ENCODE results near the gene C1QTNF9B.

DNA sequence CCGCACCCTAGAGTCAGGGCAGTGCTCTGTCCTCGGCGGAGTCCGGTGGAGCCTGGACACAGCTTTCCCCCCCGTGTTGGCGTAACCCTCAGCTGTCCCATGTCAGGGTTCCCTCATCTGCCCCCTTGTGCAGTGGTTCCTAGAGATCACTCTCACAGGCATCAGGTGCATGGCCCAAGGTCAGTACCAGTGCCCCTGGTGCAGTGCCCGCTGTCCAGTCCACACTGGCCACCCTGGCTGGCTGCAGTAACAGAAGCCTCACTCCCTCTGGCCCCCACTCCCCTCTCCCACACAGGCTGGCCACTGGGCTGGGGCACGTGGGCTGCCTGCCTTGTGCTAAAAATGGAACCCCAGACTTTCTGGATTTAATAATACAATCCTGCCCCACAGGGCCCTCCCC is 49.6 kb upstream of the C1QTNF9B start:
- TF ChIP-seq POLR2AphosphoS5 (IDR thresholded peaks at IDR 0.05; ENCODE audit: low read depth): no peak
- TF ChIP-seq SPI1 (IDR thresholded peaks at IDR 0.05; ENCODE audit: borderline replicate concordance, low read depth): no peak
- TF ChIP-seq GABPA (IDR thresholded peaks at IDR 0.05; ENCODE audit: low read depth): no peak

Measured in HL-60 (cell line).